GM11168 (cell line): ENCODE data around the gene FAM237B.
"Not testable (repeated sequence)": the region's sequence is repeated elsewhere in the genome, so short reads cannot be mapped to it uniquely, and the experiment has no call there.

Experiments used
- in situ Hi-C: fragments of 300-500 bp; cut with MboI; formaldehyde crosslinking; loops from one replicate; pipeline ENCODE4 v1.12.0; 2022; ENCODE audit warnings: low sequenced_read_pairs; ENCODE audit not compliant: unreplicated experiment

Gene FAM237B

GRCh38 chr7:90320801-90321494 is at the start of gene FAM237B:
Gene FAM237B, minus strand, starts transcription at chr7:90321304. Its CDS starts 1,556 bp downstream, at chr7:90319748.
- in situ Hi-C loops: no loop called here

DNA sequence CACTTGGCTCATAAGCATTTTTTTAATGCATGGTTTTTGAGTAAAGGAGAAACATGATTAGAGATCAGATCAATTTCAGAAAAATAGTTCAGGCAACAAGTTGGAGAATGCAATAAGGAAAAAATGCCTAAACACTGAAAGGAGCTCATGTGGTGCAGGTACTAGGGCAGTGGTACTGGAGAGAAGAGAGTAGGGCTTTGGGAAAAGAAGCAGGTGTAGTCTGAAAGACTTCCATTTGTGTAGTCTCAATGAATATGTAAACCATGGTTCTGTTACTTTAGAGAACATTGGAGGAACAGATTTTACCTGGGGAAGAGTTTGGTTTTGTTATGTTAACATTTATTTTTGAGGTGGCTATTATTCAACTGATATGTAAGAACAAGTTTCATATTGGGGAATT is 30.9 kb upstream of the FAM237B start:
- in situ Hi-C loops: no loop called here

DNA sequence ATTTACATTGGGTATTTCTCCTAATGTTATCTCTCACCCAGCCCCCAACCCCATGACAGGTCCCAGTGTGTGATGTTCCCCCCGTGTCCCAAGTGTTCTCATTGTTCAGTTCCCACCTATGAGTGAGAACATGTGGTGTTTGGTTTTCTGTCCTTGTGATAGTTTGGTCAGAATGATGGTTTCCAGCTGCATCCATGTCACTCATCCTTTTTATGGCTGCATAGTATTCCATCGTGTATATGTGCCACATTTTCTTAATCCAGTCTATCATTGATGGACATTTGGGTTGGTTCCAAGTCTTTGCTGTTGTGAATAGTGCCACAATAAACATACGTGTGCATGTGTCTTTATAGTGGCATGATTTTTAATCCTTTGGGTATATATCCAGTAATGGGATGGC is 28.9 kb upstream of the FAM237B start:
- in situ Hi-C loops: not testable (repeated sequence)

- in situ Hi-C loops: no loop called here
Measured at GRCh38 chr7:90349305-90349704, 28.2 kb upstream of the FAM237B start.

GRCh38 chr7:90347759-90348158 is 26.7 kb upstream of the FAM237B start:
- in situ Hi-C loops: no loop called here

- in situ Hi-C loops: no loop called here
Measured at GRCh38 chr7:90346336-90347125, 25.4 kb upstream of the FAM237B start, which contains the start of gene GTPBP10. Gene GTPBP10, plus strand, starts transcription at chr7:90346716. Its CDS starts 26 bp downstream, at chr7:90346742.

GRCh38 chr7:90345595-90346335 is 24.7 kb upstream of the FAM237B start:
- in situ Hi-C loops: no loop called here

GRCh38 chr7:90345016-90345415 is 23.9 kb upstream of the FAM237B start:
- in situ Hi-C loops: no loop called here

DNA sequence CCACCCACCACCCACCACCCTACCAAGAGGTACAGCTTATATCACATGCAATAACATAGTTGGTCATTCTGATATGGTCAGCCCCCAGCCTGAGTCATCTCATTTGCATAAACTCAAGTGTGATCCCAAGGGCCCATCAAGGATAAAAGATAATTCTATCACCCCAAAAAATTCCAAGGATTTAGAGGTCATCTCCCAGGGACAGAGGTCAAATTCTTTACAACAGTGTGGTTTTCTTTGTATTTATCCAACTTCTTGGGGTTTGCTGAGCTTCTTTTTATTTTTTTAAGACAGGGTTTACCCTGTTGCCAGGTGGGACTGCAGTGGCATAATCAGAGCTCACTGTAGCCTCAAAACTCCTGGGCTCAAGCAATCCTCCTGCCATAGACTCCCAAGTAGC is 16.0 kb upstream of the FAM237B start:
- in situ Hi-C loops: no loop called here

- in situ Hi-C loops: not testable (repeated sequence)
Measured at GRCh38 chr7:90334926-90335325, 13.8 kb upstream of the FAM237B start.

GRCh38 chr7:90334193-90334843 is 13.2 kb upstream of the FAM237B start:
- in situ Hi-C loops: no loop called here

DNA sequence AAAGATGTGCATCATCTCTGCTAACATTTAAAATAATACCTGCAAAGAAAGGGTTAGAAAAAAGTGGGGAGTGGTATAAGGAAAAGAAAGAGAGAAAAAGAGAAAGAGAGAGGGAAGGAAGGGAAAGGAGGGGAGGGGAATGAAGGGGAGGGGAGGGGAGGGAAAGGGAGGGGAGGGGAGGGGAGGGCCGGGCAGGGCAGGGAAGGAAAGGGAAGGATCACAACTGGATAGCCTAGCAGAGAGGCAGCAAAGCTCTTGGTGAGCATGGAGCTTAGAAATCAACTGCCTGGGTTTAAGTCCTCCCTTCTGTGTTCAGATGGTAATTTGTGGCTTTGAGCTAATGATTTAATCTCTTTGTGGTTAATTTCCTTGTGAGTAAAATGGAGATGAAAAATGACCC is 5.4 kb upstream of the FAM237B start:
- in situ Hi-C loops: no loop called here

- in situ Hi-C loops: no loop called here
Measured at GRCh38 chr7:90322837-90323236, 1.7 kb upstream of the FAM237B start.

DNA sequence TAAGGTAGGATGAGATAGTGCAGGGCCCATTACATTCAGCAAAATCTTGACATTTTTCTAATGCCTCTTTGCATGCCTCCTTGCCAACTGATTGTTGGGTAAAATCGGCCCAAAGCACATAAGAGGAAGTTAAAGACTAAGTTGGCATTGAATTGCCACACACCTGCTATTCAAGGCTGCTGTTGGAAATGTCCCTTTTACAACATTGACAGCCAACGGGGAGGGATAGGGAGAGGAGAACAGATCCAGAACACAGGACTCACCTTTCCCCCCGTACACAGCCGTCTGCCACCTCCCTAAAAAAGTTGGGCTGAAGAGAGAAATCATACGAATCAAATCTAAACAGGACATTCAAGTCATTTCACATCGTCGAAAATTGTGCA is 695 bp downstream of the FAM237B start:
- in situ Hi-C loops: no loop called here

- in situ Hi-C loops: no loop called here
Measured at GRCh38 chr7:90320014-90320413, 1.1 kb downstream of the FAM237B start.

DNA sequence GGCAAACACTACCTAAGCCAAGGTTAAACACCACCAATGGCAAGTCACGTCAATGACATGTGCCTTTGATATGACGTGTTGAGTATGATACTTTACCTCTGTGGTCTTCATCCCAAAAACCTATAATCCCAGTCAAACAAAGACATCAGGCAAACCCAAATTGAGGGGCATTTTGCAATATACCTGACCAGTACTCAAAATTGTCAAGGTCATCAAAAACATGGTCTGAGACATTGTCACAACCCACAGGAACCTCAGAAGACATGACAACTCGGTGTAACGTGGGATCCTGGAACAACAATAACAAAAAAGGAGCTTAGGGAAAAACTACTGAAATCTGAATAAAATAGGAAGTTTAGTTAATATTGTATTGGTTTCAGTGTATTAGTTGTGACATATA is 7.2 kb downstream of the FAM237B start:
- in situ Hi-C loops: no loop called here

GRCh38 chr7:90312745-90313144 is 8.4 kb downstream of the FAM237B start:
- in situ Hi-C loops: no loop called here

GRCh38 chr7:90311175-90311574 is 9.9 kb downstream of the FAM237B start:
- in situ Hi-C loops: no loop called here

- in situ Hi-C loops: loop anchor here (10.0 kb wide), 1 partner anchor 125 kb away; no protein-coding TSS in a partner anchor
Measured at GRCh38 chr7:90309872-90310271, 11.2 kb downstream of the FAM237B start.

DNA sequence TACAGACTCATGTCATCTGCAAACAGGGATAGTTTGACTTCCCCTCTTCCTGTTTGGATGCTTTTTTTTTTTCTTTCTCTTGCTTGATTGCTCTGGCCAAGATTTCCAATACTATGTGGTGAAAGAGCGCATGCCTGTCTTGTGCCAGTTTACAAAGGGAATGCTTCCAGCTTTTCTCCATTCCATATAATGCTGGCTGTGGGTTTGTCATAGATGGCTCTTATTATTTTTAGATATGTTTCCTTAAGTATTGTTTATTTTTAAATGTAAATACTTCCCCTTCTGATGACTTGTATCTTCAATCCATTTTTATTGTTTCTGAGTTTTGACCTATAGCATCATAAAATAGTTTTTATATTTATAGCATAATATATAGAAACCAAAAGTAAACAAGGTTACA is 17.9 kb downstream of the FAM237B start:
- in situ Hi-C loops: loop anchor here (10.0 kb wide), 1 partner anchor 132 kb away; no protein-coding TSS in a partner anchor
